Vagina (tissue), 2 donors: Measurements from ENCODE around the gene TXNRD3. TPM values are rescaled to one million over a fixed set of nuclear protein-coding genes. Genes with fewer than 3 reads are reported as not detected.

Experiments
- DNase-seq, 2 donors: peaks; one replicate each; pipeline ENCODE4 v3.0.0-alpha.2; 2017; ENCODE audit errors: extremely low spot score in 2 of 2
- H3K27ac ChIP-seq: fragments of 200-600 bp; sonication (generic); one replicate; pipeline ENCODE4 v1.5.1; 2019
- H3K27me3 ChIP-seq: fragments of 200-600 bp; sonication (generic); one replicate; pipeline ENCODE4 v1.5.1; 2019
- H3K36me3 ChIP-seq, 2 donors: fragments of 200-600 bp; sonication (generic); one replicate each; pipeline ENCODE4 v1.5.1; 2017 to 2019
- H3K4me1 ChIP-seq: fragments of 200-600 bp; sonication (generic); one replicate; pipeline ENCODE4 v1.5.1; 2019
- H3K4me3 ChIP-seq, 2 donors: fragments of 200-600 bp; sonication (generic); 1 replicate in 1 of 2; 2 replicates in 1 of 2; pipeline ENCODE4 v1.5.1; 2016 to 2019
- H3K9me3 ChIP-seq: fragments of 200-600 bp; sonication (generic); one replicate; pipeline ENCODE4 v1.5.1; 2019
- POLR2A ChIP-seq, 2 donors: fragments of 450-650 bp; IDR thresholded peaks; one replicate each; pipeline ENCODE4 v1.6.1; 2017; ENCODE audit warnings: antibody characterized with exemption in 2 of 2, mild to moderate bottlenecking in 2 of 2, moderate library complexity in 2 of 2
- POLR2AphosphoS5 ChIP-seq, 2 donors: sonication (generic); formaldehyde crosslinking; IDR thresholded peaks; one replicate each; pipeline ENCODE4 v1.9.0; 2017; ENCODE audit warnings: antibody characterized with exemption in 2 of 2, mild to moderate bottlenecking in 2 of 2, low read depth in 1 of 2; ENCODE audit not compliant: insufficient read depth in 1 of 2
- intact Hi-C: fragments of 100-400 bp; cut with DNase I; formaldehyde crosslinking; loops from one replicate; pipeline ENCODE4 v1.15.1; 2023
- total RNA-seq: library from RNA; depleted of rRNA; stranded (reverse); fragments of >200 nt; gene quantifications from one replicate; pipeline ENCODE4 v1.2.3, GENCODE V29; 2016
- TF ChIP-seq, protein P1 (sequence below), 3 experiments: fragments of 450-650 bp in 2 of 3; fragments of 200-600 bp in 1 of 3; sonication (generic) in 1 of 3; IDR thresholded peaks; one replicate each; pipeline ENCODE4 v1.5.1; 2017 to 2019; ENCODE audit warnings: antibody characterized with exemption in 3 of 3, mild to moderate bottlenecking in 2 of 3, moderate library complexity in 2 of 3

The TXNRD3 gene
- total RNA-seq, 1 donor from 2014 or later, result 7.1 TPM

DNA sequence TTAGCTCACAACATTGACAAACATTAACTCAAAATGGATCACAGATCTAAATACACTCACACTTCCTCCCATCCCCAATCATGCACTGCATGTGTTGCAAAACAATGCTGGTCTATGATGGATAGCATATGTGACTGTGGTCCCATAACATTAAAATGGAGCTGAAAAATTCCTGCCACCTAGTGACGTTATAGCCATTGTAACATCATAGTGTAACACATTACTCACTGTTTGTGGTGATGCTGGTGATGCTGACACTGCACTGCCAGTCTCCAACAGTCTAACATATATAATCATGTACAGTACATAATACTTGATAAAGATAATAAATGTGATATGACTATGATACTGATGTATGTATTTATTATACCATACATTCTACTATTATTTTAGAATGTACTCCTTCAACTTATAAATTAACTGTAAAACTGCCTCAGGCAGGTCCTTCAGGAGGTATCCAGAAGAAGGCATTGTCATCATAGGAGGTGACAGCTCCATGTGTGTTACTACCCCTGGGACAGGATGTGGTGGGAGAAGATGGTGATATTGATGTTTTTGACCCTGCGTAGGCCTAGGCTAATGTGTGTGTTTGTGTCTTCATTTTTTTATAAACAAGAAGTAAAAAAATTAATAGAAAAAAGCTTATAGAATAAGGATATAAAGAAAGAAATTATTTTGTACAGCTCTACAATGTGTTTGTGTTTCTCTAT is 41.3 kb downstream of the TXNRD3 start:
- intact Hi-C loops, result no loop called here

DNA sequence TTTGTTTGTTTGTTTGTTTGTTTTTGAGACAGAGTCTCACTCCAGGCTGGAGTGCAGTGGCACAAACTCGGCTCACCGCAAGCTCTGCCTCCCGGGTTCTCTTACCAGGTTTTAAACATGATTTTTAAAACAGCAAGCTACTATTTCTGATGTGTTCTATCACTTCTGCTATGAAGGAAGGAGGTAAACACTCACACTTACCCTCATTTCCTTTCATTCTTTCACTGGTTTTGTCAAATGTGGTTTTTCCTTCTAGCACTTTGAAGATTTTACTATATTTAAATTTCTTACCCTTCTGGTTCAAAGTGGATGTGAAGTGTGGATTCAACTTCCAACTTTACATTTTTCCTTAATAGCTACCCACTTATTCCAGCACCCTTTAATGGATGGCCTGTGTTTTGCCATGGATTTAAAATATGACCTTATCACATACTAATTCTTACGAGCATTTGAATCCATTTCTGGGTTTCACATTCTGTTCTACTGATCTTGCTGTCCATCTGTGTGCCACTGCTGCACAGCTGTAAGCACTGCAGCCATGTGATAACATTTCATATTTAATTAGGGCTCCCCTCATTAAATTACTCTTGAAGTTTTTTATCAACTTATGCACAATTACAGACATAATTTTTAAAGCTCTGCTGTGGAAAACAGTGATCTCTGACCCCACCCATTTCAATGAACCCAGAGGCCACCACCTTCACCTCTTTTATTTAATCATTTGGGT is 42.3 kb downstream of the TXNRD3 start:
- Histone ChIP-seq H3K27ac (no peak overlapping the region), H3K36me3 (peaks cover 0 to 23% of the 10 kb centered on the region in 2 donors), H3K4me1 (no peaks in the 10 kb centered on the region), H3K9me3 (no peaks in the 10 kb centered on the region), H3K27me3 (no peaks in the 10 kb centered on the region), H3K4me3 (no peak overlapping the region)
- no peak for DNase-seq
- TF ChIP-seq, protein P1, sequence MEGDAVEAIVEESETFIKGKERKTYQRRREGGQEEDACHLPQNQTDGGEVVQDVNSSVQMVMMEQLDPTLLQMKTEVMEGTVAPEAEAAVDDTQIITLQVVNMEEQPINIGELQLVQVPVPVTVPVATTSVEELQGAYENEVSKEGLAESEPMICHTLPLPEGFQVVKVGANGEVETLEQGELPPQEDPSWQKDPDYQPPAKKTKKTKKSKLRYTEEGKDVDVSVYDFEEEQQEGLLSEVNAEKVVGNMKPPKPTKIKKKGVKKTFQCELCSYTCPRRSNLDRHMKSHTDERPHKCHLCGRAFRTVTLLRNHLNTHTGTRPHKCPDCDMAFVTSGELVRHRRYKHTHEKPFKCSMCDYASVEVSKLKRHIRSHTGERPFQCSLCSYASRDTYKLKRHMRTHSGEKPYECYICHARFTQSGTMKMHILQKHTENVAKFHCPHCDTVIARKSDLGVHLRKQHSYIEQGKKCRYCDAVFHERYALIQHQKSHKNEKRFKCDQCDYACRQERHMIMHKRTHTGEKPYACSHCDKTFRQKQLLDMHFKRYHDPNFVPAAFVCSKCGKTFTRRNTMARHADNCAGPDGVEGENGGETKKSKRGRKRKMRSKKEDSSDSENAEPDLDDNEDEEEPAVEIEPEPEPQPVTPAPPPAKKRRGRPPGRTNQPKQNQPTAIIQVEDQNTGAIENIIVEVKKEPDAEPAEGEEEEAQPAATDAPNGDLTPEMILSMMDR (IDR thresholded peaks at IDR 0.05), result no peak
- no peak for TF ChIP-seq POLR2AphosphoS5 (IDR thresholded peaks at IDR 0.05; ENCODE audit: insufficient read depth in 1 of 2, low read depth in 1 of 2)
- no peak for TF ChIP-seq POLR2A (IDR thresholded peaks at IDR 0.05)
- intact Hi-C loops, result no loop called here

More for the DNA sequence above, 41.3 kb downstream of the TXNRD3 start:
- H3K27me3 ChIP-seq, result no peaks in the 10 kb centered on the region
- no peak overlapping the region for H3K27ac ChIP-seq
- H3K4me3 ChIP-seq, result no peak overlapping the region
- TF ChIP-seq POLR2AphosphoS5 (IDR thresholded peaks at IDR 0.05; ENCODE audit: insufficient read depth in 1 of 2, low read depth in 1 of 2), result no peak
- TF ChIP-seq POLR2A (IDR thresholded peaks at IDR 0.05), result no peak
- TF ChIP-seq, protein P1 (IDR thresholded peaks at IDR 0.05), result no peak
- H3K4me1 ChIP-seq, result no peaks in the 10 kb centered on the region
- DNase-seq, result no peak
- H3K9me3 ChIP-seq, result no peaks in the 10 kb centered on the region
- peaks cover 0 to 16% of the 10 kb centered on the region in 2 donors for H3K36me3 ChIP-seq

DNA sequence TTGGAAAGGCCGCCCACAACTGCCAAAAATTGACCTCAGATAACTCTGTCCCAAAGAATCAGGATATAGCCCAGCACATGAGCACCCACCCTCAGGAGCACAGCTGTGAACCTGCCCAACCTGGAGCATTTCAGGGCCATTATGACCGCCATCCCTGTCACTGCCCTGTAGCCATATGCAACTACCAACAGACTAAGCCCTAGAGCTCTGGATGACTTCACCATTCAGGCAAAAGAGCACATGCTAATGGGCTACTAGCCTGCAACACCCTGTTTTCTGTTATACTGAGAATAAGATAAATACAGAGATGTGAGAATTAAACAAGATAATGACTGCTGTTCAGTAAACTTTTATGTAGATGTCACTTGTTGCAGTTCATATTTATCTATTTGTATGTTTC is 45.0 kb downstream of the TXNRD3 start:
- TF ChIP-seq POLR2AphosphoS5 (IDR thresholded peaks at IDR 0.05; ENCODE audit: insufficient read depth in 1 of 2, low read depth in 1 of 2) (no peak), POLR2A (IDR thresholded peaks at IDR 0.05) (no peak)
- TF ChIP-seq, protein P1 (IDR thresholded peaks at IDR 0.05), result no peak
- intact Hi-C loops, result no loop called here
- no peaks in the 10 kb centered on the region for H3K27me3 ChIP-seq
- no peak for DNase-seq
- no peak overlapping the region for H3K4me3 ChIP-seq
- H3K4me1 ChIP-seq, result no peaks in the 10 kb centered on the region
- no peak overlapping the region for H3K27ac ChIP-seq
- H3K36me3 ChIP-seq, result peaks cover 0 to 40% of the 10 kb centered on the region in 2 donors
- H3K9me3 ChIP-seq, result no peaks in the 10 kb centered on the region

DNA sequence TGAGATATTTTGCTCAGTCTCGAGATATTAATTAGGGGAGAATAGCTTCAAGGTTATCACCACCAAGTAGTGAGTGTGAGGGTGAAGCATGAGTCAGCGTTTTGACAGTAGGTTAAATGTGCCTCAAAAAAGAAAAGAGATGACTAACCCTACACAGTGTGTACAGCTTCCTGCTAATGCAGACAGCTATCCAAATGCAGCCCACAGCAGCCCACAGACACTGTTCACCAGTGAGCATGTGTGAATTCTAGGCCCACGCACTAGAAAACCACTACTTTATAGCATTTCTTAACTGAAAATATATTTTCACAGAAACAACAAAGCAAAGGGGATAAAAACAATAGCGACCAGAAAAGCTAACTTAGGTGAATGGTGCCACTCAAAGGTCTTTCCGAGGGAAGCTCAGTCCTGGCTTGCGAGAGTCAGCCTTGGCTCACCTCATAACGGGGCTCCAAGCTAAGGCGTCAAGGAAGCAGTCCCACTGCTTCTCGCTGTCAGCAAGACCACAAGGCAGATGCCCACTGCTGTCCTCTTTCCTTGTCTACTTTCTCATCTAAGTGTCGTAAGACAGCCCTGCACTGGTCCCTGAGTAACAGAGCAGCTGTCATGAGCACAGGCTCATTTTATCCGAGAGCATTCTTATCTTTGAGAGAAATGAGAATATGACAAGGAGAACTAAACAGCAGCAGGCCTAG is 47.6 kb downstream of the TXNRD3 start:
- no peak overlapping the region for H3K4me3 ChIP-seq
- TF ChIP-seq, protein P1 (IDR thresholded peaks at IDR 0.05), result no peak
- no peak for TF ChIP-seq POLR2AphosphoS5 (IDR thresholded peaks at IDR 0.05; ENCODE audit: insufficient read depth in 1 of 2, low read depth in 1 of 2)
- TF ChIP-seq POLR2A (IDR thresholded peaks at IDR 0.05), result no peak
- intact Hi-C loops, result no loop called here
- H3K36me3 ChIP-seq, result peaks cover 0 to 40% of the 10 kb centered on the region in 2 donors
- no peaks in the 10 kb centered on the region for H3K9me3 ChIP-seq
- H3K4me1 ChIP-seq, result no peaks in the 10 kb centered on the region
- no peaks in the 10 kb centered on the region for H3K27me3 ChIP-seq
- H3K27ac ChIP-seq, result no peak overlapping the region
- no peak for DNase-seq
